Liver (tissue), 9 donors: ENCODE measurements around the gene CDH23. TPM values are rescaled to one million over a fixed set of nuclear protein-coding genes. Genes with fewer than 3 reads are reported as not detected.

ENCODE experiments used
- DNase-seq: peaks from one replicate; pipeline ENCODE4 v3.0.0-alpha.2; 2017; ENCODE audit warnings: low spot score
- H3K27ac ChIP-seq, 2 donors: one replicate each; pipeline ENCODE4 v1.7.0; 2013; ENCODE audit warnings: inconsistent platforms in 2 of 2, low read length in 2 of 2, control low read depth in 1 of 2, low read depth in 1 of 2, mild to moderate bottlenecking in 1 of 2
- H3K27me3 ChIP-seq, 4 donors: one replicate each; pipeline versions ENCODE4 v1.6.1 to v1.7.0; 2013; ENCODE audit warnings: low read length in 3 of 4, inconsistent platforms in 1 of 4, mild to moderate bottlenecking in 1 of 4, moderate library complexity in 1 of 4; ENCODE audit not compliant: control insufficient read depth in 4 of 4, insufficient read depth in 4 of 4
- H3K36me3 ChIP-seq, 4 donors: one replicate each; pipeline versions ENCODE4 v1.6.1 to v1.7.0; 2013; ENCODE audit warnings: low read length in 3 of 4, mild to moderate bottlenecking in 3 of 4, low read depth in 1 of 4, moderate library complexity in 1 of 4; ENCODE audit not compliant: control insufficient read depth in 4 of 4, insufficient read depth in 3 of 4
- H3K4me1 ChIP-seq, 4 donors: one replicate each; pipeline versions ENCODE4 v1.6.1 to v1.7.0; 2013; ENCODE audit warnings: low read length in 3 of 4, mild to moderate bottlenecking in 3 of 4, moderate library complexity in 1 of 4; ENCODE audit not compliant: control insufficient read depth in 4 of 4, insufficient read depth in 4 of 4
- H3K4me3 ChIP-seq, 3 donors: one replicate each; pipeline versions ENCODE4 v1.6.1 to v1.7.0; 2013; ENCODE audit warnings: low read length in 3 of 3, control low read depth in 1 of 3, low read depth in 1 of 3, mild to moderate bottlenecking in 1 of 3
- H3K9ac ChIP-seq, 2 donors: one replicate each; pipeline ENCODE4 v1.7.0; 2013; ENCODE audit warnings: low read length in 2 of 2, mild to moderate bottlenecking in 2 of 2, moderate library complexity in 2 of 2, control low read depth in 1 of 2, low read depth in 1 of 2
- H3K9me3 ChIP-seq, 4 donors: one replicate each; pipeline versions ENCODE4 v1.6.1 to v1.7.0; 2013; ENCODE audit warnings: low read length in 3 of 4; ENCODE audit not compliant: control insufficient read depth in 4 of 4
- EGR1 ChIP-seq, 2 donors: IDR thresholded peaks; 2 replicates each; pipeline ENCODE4 v1.6.1; 2016 to 2018; ENCODE audit warnings: antibody characterized with exemption in 2 of 2, low read depth in 2 of 2
- FOXA1 ChIP-seq: IDR thresholded peaks from 2 replicates; pipeline ENCODE4 v1.6.1; 2016; ENCODE audit warnings: antibody characterized with exemption
- FOXA2 ChIP-seq: IDR thresholded peaks from 2 replicates; pipeline ENCODE4 v1.6.1; 2016; ENCODE audit warnings: antibody characterized with exemption
- GABPA ChIP-seq, 2 donors: IDR thresholded peaks in 1 of 2; conservative IDR thresholded peaks in 1 of 2; 2 replicates each; pipeline ENCODE4 v1.6.1; 2016; ENCODE audit warnings: antibody characterized with exemption in 2 of 2, mild to moderate bottlenecking in 1 of 2, moderate library complexity in 1 of 2
- HNF4A ChIP-seq, 2 donors: conservative IDR thresholded peaks; 2 replicates each; pipeline ENCODE4 v1.6.1; 2016; ENCODE audit warnings: antibody characterized with exemption in 2 of 2, mild to moderate bottlenecking in 2 of 2
- HNF4G ChIP-seq: IDR thresholded peaks from 2 replicates; pipeline ENCODE4 v1.6.1; 2016; ENCODE audit warnings: antibody characterized with exemption
- JUND ChIP-seq, 2 donors: IDR thresholded peaks; 2 replicates each; pipeline ENCODE4 v1.6.1; 2016; ENCODE audit warnings: antibody characterized with exemption in 2 of 2
- NR2F2 ChIP-seq: IDR thresholded peaks from 2 replicates; pipeline ENCODE4 v1.6.1; 2016; ENCODE audit warnings: antibody characterized with exemption
- RAD21 ChIP-seq, 2 donors: IDR thresholded peaks; 2 replicates each; pipeline ENCODE4 v1.6.1; 2016; ENCODE audit warnings: antibody characterized with exemption in 2 of 2, mild to moderate bottlenecking in 2 of 2
- RXRA ChIP-seq, 2 donors: IDR thresholded peaks; 2 replicates each; pipeline ENCODE4 v1.6.1; 2017 to 2018; ENCODE audit warnings: antibody characterized with exemption in 2 of 2, mild to moderate bottlenecking in 1 of 2
- SP1 ChIP-seq: IDR thresholded peaks from 2 replicates; pipeline ENCODE4 v1.6.1; 2018; ENCODE audit warnings: antibody characterized with exemption, mild to moderate bottlenecking
- TAF1 ChIP-seq: conservative IDR thresholded peaks from 2 replicates; pipeline ENCODE4 v1.6.1; 2016; ENCODE audit warnings: antibody characterized with exemption, mild to moderate bottlenecking
- YY1 ChIP-seq: IDR thresholded peaks from 2 replicates; pipeline ENCODE4 v1.6.1; 2016; ENCODE audit warnings: antibody characterized with exemption, mild to moderate bottlenecking
- WGBS: extraction: QIAGEN DNeasy Blood & Tissue Kit; methylation state at CpG from one replicate; pipeline ENCODE4 v1.1.7; 2013; 5-methylcytosine and 5-hydroxymethylcytosine counted together
- polyA plus RNA-seq, 2 donors: library from polyadenylated mRNA; stranded (reverse) in 1 of 2; unstranded in 1 of 2; fragments of 200-250 nt in 1 of 2; fragments of >200 nt in 1 of 2; fragmentation: Nextera tagmentation in 1 of 2; extraction: Ambion mirVana in 1 of 2; gene quantifications; one replicate each; pipeline versions ENCODE4 v1.2.1 to v1.2.3, GENCODE V29; 2013 to 2015
- total RNA-seq, 2 donors: library from RNA; depleted of rRNA; stranded (reverse); fragments of >200 nt; gene quantifications; one replicate each; pipeline ENCODE4 v1.2.3, GENCODE V29; 2014
- TF ChIP-seq, protein P1 (sequence below): fragments of 150-350 bp; IDR thresholded peaks from 2 replicates; pipeline ENCODE4 v1.5.1; 2017; ENCODE audit warnings: improper control_type of control experiment, low read depth, low read length; ENCODE audit not compliant: missing input control
- TF ChIP-seq, protein P2 (sequence below): IDR thresholded peaks from 2 replicates; pipeline ENCODE4 v1.6.1; 2016; ENCODE audit warnings: antibody characterized with exemption
- TF ChIP-seq, protein P3 (sequence below): IDR thresholded peaks from 2 replicates; pipeline ENCODE4 v1.6.1; 2016; ENCODE audit warnings: antibody characterized with exemption, mild to moderate bottlenecking
- TF ChIP-seq, protein P4 (sequence below): IDR thresholded peaks from 2 replicates; pipeline ENCODE4 v1.6.1; 2016; ENCODE audit warnings: antibody characterized with exemption
- TF ChIP-seq, protein P5 (sequence below): IDR thresholded peaks from 2 replicates; pipeline ENCODE4 v1.6.1; 2016; ENCODE audit warnings: antibody characterized with exemption
- donor health status: healthy.
- donor health status: healthy.
- donor health status: healthy.
- donor health status: healthy.
- donor health status: healthy.

Gene CDH23
- total and polyA plus RNA-seq, 4 donors, result 1.5 to 4.7 (median 3.4) TPM

DNA sequence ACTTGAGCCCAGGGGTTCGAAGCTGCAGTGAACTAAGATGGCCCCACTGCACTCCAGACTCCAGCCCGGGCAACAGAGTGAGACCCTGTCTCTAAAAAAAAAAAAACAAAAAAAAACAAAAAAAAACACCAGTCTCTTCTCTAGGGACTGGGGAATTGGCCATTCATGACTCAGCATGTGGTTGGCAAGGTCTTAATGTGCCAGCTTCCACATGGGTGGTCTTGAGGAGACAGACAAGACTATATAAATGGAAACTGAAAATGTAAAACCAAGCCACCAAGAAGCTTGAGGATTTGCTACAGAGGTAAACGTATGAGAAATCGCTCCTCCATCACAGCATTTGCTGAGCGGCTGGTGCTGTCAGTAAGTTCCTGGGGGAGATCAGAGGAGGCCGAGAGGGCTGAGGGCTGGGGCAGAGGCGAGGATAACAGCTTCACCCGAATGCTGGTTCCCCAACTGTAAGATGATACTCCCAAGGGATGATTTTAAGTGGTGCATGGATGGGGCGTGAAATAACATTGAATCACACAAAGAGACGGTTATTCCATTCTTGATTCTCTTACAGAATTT, 194.1 kb downstream of the CDH23 start:
- 93% methylated on average over 10 of the region's 10 CpGs for WGBS
- H3K9ac ChIP-seq, result no peak overlapping the region
- H3K27me3 ChIP-seq, result no peaks in the 10 kb centered on the region
- DNase-seq, result no peak
- TF ChIP-seq NR2F2 (no peak), GABPA (IDR thresholded peaks at IDR 0.05 in 1 of 2, conservative IDR thresholded peaks at IDR 0.05 in 1 of 2) (no peak), HNF4G (no peak), TAF1 (no peak), JUND (IDR thresholded peaks at IDR 0.05) (no peak), RXRA (IDR thresholded peaks at IDR 0.05) (no peak), FOXA1 (no peak), EGR1 (IDR thresholded peaks at IDR 0.05; ENCODE audit: low read depth in 2 of 2) (no peak), SP1 (no peak), FOXA2 (no peak), HNF4A (conservative IDR thresholded peaks at IDR 0.05) (no peak), YY1 (no peak), RAD21 (IDR thresholded peaks at IDR 0.05) (no peak)
- TF ChIP-seq, protein P1, sequence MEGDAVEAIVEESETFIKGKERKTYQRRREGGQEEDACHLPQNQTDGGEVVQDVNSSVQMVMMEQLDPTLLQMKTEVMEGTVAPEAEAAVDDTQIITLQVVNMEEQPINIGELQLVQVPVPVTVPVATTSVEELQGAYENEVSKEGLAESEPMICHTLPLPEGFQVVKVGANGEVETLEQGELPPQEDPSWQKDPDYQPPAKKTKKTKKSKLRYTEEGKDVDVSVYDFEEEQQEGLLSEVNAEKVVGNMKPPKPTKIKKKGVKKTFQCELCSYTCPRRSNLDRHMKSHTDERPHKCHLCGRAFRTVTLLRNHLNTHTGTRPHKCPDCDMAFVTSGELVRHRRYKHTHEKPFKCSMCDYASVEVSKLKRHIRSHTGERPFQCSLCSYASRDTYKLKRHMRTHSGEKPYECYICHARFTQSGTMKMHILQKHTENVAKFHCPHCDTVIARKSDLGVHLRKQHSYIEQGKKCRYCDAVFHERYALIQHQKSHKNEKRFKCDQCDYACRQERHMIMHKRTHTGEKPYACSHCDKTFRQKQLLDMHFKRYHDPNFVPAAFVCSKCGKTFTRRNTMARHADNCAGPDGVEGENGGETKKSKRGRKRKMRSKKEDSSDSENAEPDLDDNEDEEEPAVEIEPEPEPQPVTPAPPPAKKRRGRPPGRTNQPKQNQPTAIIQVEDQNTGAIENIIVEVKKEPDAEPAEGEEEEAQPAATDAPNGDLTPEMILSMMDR, result no peak
- TF ChIP-seq, protein P2, sequence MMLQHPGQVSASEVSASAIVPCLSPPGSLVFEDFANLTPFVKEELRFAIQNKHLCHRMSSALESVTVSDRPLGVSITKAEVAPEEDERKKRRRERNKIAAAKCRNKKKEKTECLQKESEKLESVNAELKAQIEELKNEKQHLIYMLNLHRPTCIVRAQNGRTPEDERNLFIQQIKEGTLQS, result no peak
- TF ChIP-seq, protein P3, sequence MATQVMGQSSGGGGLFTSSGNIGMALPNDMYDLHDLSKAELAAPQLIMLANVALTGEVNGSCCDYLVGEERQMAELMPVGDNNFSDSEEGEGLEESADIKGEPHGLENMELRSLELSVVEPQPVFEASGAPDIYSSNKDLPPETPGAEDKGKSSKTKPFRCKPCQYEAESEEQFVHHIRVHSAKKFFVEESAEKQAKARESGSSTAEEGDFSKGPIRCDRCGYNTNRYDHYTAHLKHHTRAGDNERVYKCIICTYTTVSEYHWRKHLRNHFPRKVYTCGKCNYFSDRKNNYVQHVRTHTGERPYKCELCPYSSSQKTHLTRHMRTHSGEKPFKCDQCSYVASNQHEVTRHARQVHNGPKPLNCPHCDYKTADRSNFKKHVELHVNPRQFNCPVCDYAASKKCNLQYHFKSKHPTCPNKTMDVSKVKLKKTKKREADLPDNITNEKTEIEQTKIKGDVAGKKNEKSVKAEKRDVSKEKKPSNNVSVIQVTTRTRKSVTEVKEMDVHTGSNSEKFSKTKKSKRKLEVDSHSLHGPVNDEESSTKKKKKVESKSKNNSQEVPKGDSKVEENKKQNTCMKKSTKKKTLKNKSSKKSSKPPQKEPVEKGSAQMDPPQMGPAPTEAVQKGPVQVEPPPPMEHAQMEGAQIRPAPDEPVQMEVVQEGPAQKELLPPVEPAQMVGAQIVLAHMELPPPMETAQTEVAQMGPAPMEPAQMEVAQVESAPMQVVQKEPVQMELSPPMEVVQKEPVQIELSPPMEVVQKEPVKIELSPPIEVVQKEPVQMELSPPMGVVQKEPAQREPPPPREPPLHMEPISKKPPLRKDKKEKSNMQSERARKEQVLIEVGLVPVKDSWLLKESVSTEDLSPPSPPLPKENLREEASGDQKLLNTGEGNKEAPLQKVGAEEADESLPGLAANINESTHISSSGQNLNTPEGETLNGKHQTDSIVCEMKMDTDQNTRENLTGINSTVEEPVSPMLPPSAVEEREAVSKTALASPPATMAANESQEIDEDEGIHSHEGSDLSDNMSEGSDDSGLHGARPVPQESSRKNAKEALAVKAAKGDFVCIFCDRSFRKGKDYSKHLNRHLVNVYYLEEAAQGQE, result no peak
- TF ChIP-seq, protein P4, sequence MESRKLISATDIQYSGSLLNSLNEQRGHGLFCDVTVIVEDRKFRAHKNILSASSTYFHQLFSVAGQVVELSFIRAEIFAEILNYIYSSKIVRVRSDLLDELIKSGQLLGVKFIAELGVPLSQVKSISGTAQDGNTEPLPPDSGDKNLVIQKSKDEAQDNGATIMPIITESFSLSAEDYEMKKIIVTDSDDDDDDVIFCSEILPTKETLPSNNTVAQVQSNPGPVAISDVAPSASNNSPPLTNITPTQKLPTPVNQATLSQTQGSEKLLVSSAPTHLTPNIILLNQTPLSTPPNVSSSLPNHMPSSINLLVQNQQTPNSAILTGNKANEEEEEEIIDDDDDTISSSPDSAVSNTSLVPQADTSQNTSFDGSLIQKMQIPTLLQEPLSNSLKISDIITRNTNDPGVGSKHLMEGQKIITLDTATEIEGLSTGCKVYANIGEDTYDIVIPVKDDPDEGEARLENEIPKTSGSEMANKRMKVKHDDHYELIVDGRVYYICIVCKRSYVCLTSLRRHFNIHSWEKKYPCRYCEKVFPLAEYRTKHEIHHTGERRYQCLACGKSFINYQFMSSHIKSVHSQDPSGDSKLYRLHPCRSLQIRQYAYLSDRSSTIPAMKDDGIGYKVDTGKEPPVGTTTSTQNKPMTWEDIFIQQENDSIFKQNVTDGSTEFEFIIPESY, result no peak
- TF ChIP-seq, protein P5, sequence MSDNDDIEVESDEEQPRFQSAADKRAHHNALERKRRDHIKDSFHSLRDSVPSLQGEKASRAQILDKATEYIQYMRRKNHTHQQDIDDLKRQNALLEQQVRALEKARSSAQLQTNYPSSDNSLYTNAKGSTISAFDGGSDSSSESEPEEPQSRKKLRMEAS, result no peak
- no peaks in the 10 kb centered on the region for H3K9me3 ChIP-seq
- H3K4me1 ChIP-seq, result peaks cover 12 to 21% (median 14%) of the 10 kb centered on the region in 4 donors
- no peak overlapping the region for H3K27ac ChIP-seq
- no peaks in the 10 kb centered on the region for H3K36me3 ChIP-seq
- H3K4me3 ChIP-seq, result no peak overlapping the region
